GM12878 (cell line): Measurements from ENCODE around the gene SLX9. TPM values are rescaled to one million over a fixed set of nuclear protein-coding genes. Genes with fewer than 3 reads are reported as not detected.

ENCODE experiments used
- ATAC-seq: fragments of 200-7000 bp; cut with Tn5 transposase; 3 replicates; pipeline ENCODE4 v1.9.1; 2020; ENCODE audit warnings: mild to moderate bottlenecking, moderate library complexity
- BruUV-seq: library from RNA; stranded (reverse); fragments of 400-500 nt; replicated peaks from 2 replicates; lab custom pipeline; 2021; lab: Mats Ljungman, UMichigan
- CTCF ChIA-PET: fragments of 300-600 bp; sonication (Branson Sonifier 250); formaldehyde crosslinking; extraction: SDS; loops from one replicate; lab custom pipeline; 2021; ENCODE audit warnings: inconsistent platforms; lab: Yijun Ruan, JAX
- POLR2A ChIA-PET: fragments of 350-600 bp; formaldehyde crosslinking; extraction: SDS; loops from one replicate; lab custom pipeline; 2021; ENCODE audit warnings: inconsistent platforms; lab: Charles Lee
- RAD21 ChIA-PET: fragments of 300-600 bp; sonication (Branson Sonifier 250); formaldehyde crosslinking; loops from one replicate; lab custom pipeline; 2023; ENCODE audit warnings: antibody characterized with exemption; ENCODE audit not compliant: unreplicated experiment; lab: Charles Lee
- SMC1A ChIA-PET: fragments of 300-600 bp; sonication (Branson Sonifier 250); formaldehyde crosslinking; loops from one replicate; lab custom pipeline; 2023; ENCODE audit not compliant: unreplicated experiment, uncharacterized antibody; lab: Charles Lee
- DNase-seq: peaks from one replicate; pipeline ENCODE4 v3.0.0-alpha.2; 2011; ENCODE audit warnings: low read depth, low spot score
- FAIRE-seq: peaks from 3 replicates; lab custom pipeline; 2011; peaks lifted over from hg19 to GRCh38; lab: Jason Lieb, UNC
- H2AFZ ChIP-seq: 2 replicates; pipeline ENCODE4 v1.6.0; 2011; ENCODE audit warnings: low read depth, low read length, control low read depth; ENCODE audit not compliant: control insufficient read depth
- H3K27ac ChIP-seq: 2 replicates; pipeline ENCODE4 v1.5.1; 2011; ENCODE audit warnings: control low read depth; ENCODE audit not compliant: control insufficient read depth, insufficient read depth
- H3K27me3 ChIP-seq, 2 experiments: replicated peaks in 1 of 2; 2 replicates each; pipeline versions ENCODE4 v1.6.0 to v1.6.1; 2011; ENCODE audit warnings: low read length in 1 of 2; ENCODE audit not compliant: control insufficient read depth in 2 of 2, insufficient read depth in 2 of 2
- H3K36me3 ChIP-seq, 2 experiments: 2 replicates each; pipeline ENCODE4 v1.5.1; 2011; ENCODE audit warnings: low read length in 1 of 2; ENCODE audit not compliant: control insufficient read depth in 2 of 2, insufficient read depth in 2 of 2
- H3K4me1 ChIP-seq: 2 replicates; pipeline ENCODE4 v1.6.1; 2011; ENCODE audit warnings: mild to moderate bottlenecking, low read length, moderate library complexity, mixed read lengths; ENCODE audit not compliant: control insufficient read depth, insufficient read depth
- H3K4me2 ChIP-seq: 2 replicates; pipeline ENCODE4 v1.6.0; 2011; ENCODE audit warnings: control low read depth; ENCODE audit not compliant: control insufficient read depth, insufficient read depth
- H3K4me3 ChIP-seq: fragments of 200-600 bp; sonication (generic); 2 replicates; pipeline ENCODE4 v1.5.1; 2016
- H3K79me2 ChIP-seq: 2 replicates; pipeline ENCODE4 v1.6.0; 2011; ENCODE audit warnings: low read length; ENCODE audit not compliant: control insufficient read depth, insufficient read depth
- H3K9ac ChIP-seq: 2 replicates; pipeline ENCODE4 v1.8.0; 2011; ENCODE audit warnings: low read length, control low read depth, mixed read lengths; ENCODE audit not compliant: control insufficient read depth, insufficient read depth
- H3K9me3 ChIP-seq: replicated peaks from 3 replicates; pipeline ENCODE4 v1.5.1; 2011; ENCODE audit warnings: mild to moderate bottlenecking, low read length; ENCODE audit not compliant: control insufficient read depth, insufficient read depth
- H4K20me1 ChIP-seq: 2 replicates; pipeline ENCODE4 v1.6.0; 2011; ENCODE audit not compliant: control insufficient read depth, insufficient read depth
- CREB1 ChIP-seq: IDR thresholded peaks from 2 replicates; pipeline ENCODE4 v1.6.1; 2012; ENCODE audit warnings: low read depth, mild to moderate bottlenecking, inconsistent platforms
- CREM ChIP-seq: IDR thresholded peaks from 2 replicates; pipeline ENCODE4 v1.6.1; 2014; ENCODE audit warnings: antibody characterized with exemption, low read depth
- EP300 ChIP-seq, 2 experiments: fragments of 150-350 bp in 1 of 2; IDR thresholded peaks; 2 replicates each; pipeline ENCODE4 v1.6.1; 2011 to 2012; ENCODE audit warnings: low read depth in 2 of 2, low read length in 2 of 2, borderline replicate concordance in 1 of 2, improper control_type of control experiment in 1 of 2, inconsistent platforms in 1 of 2; ENCODE audit not compliant: control insufficient read depth in 1 of 2
- ZBED1 ChIP-seq: IDR thresholded peaks from 2 replicates; pipeline ENCODE4 v1.6.1; 2016; ENCODE audit warnings: borderline replicate concordance
- WGBS: methylation state at CpG from one replicate; pipeline ENCODE4 v1.1.6; 2016; ENCODE audit warnings: low lambda C conversion rate; ENCODE audit not compliant: insufficient replicate concordance, insufficient coverage; ENCODE audit errors: missing lambda C conversion rate; 5-methylcytosine and 5-hydroxymethylcytosine counted together
- in situ Hi-C: fragments of 300-500 bp; cut with MboI; formaldehyde crosslinking; loops from 9 replicates; pipeline ENCODE4 v1.14.3; 2018; ENCODE audit warnings: mixed read lengths
- intact Hi-C: fragments of 100-400 bp; cut with micrococcal nuclease; formaldehyde crosslinking; loops from one replicate; pipeline ENCODE4 v1.14.2; 2022; ENCODE audit not compliant: unreplicated experiment
- polyA plus RNA-seq, 11 experiments: library from polyadenylated mRNA; depleted of rRNA in 4 of 11; unstranded in 6 of 11; stranded (reverse) in 5 of 11; fragments of >200 nt; fragmentation: Nextera tagmentation in 4 of 11; fragmentation: Illumina TruSeq in 1 of 11; extraction: Ambion mirVana in 4 of 11; extraction: Trizol in 1 of 11; gene quantifications; 1 replicate in 1 of 11; 2 replicates in 10 of 11; pipeline versions ENCODE4 v1.2.1 to v1.2.3, GENCODE V29; 2011 to 2016; ENCODE audit warnings: inconsistent platforms in 2 of 11, missing spikeins in 2 of 11, low read depth in 1 of 11
- total RNA-seq, 4 experiments: library from RNA; depleted of rRNA in 3 of 4; stranded (reverse); fragments of >200 nt in 3 of 4; fragmentation: Illumina TruSeq in 1 of 4; extraction: Trizol in 1 of 4; gene quantifications; 2 replicates each; pipeline versions ENCODE4 v1.2.1 to v1.2.3, GENCODE V29; 2013 to 2021
- TF ChIP-seq, protein P1 (sequence below): fragments of 450-650 bp; formaldehyde crosslinking; IDR thresholded peaks from 2 replicates; pipeline ENCODE4 v1.5.0; 2022; ENCODE audit warnings: mild to moderate bottlenecking, missing genetic modification characterization
- TF ChIP-seq, protein P2 (sequence below): IDR thresholded peaks from 2 replicates; pipeline ENCODE4 v1.6.1; 2011; ENCODE audit warnings: mild to moderate bottlenecking, low read depth, low read length, moderate library complexity; ENCODE audit not compliant: insufficient replicate concordance
- TF ChIP-seq, protein P3 (sequence below): fragments of 450-650 bp; IDR thresholded peaks from 2 replicates; pipeline ENCODE4 v1.6.1; 2017; ENCODE audit warnings: mild to moderate bottlenecking, moderate library complexity

SLX9 gene
- total and polyA plus RNA-seq, 10 of the 15 experiments (the other 5 are each of a cell fraction or from before 2014, with no cell fraction given): 0.69 to 81.3 (median 33.9) TPM

DNA sequence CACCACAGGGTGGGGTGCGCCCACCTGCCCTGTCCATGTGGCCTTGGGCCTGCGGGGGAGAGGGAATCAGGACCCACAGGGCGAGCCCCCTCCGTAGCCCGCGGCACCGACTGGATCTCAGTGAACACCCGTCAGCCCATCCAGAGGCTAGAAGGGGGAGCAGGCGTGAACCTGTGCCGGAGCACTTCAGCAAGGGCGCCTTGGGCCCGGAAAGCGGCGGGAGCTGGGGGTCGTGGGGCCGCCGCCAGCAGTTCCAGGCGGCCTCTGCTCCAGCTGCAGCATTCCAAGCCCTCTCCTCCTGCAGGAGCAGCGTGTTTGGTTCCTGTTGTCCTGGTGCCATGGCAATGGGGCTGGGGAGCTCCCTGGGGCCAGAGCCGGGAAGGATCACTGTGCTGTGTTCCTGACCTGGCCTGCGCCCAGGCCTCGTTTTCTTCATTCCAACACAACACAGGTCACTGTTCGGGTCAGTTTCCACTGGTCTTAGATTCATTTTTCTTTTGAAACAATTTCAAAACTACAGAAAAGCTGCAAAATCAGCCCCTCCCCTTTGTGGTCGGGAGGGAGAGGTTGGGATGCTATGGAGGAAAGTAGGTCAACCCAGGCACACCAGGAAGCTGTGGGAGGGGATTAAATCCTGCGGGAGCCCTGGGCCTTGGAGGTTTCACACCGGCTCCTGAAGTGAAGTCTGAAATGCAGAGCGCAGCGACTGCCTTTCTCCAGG lies 18.8 kb downstream of the SLX9 start:
- Histone ChIP-seq H3K27ac (no peak overlapping the region), H3K4me1 (no peaks in the 10 kb centered on the region), H3K27me3 (no peaks in the 10 kb centered on the region), H2AFZ (no peak overlapping the region), H3K4me2 (no peak overlapping the region), H3K9me3 (no peaks in the 10 kb centered on the region), H3K36me3 (peaks cover 9 to 35% of the 10 kb centered on the region in 2 experiments; a peak in 3 of 4 replicates), H4K20me1 (no peaks in the 10 kb centered on the region; the same call in 1 of the 2 replicates), H3K79me2 (no peaks in the 10 kb centered on the region; the same call in none of the 2 replicates), H3K4me3 (no peak overlapping the region), H3K9ac (no peak overlapping the region)
- FAIRE-seq (no peak), DNase-seq (no peak), ATAC-seq (no peak)
- intact Hi-C loops (no loop called here), in situ Hi-C loops (loop anchor here (5.0 kb wide), 1 partner anchor 34 kb away; no protein-coding TSS in a partner anchor)
- ChIA-PET POLR2A (no interaction called here), CTCF (interaction anchor here (1.2 to 7.2 kb wide), 2 partner anchors 171 to 179 kb away, joined by 6 to 47 read pairs; no protein-coding TSS in a partner anchor), SMC1A (no interaction called here), RAD21 (interaction anchor here (1.5 kb wide), 1 partner anchor 170 kb away, joined by 3 read pairs; no protein-coding TSS in a partner anchor)
- 95% methylated on average over 26 of the region's 28 CpGs for WGBS
- BruUV-seq: no TSS peak
- TF ChIP-seq CREB1: no peak
- TF ChIP-seq, protein P1, sequence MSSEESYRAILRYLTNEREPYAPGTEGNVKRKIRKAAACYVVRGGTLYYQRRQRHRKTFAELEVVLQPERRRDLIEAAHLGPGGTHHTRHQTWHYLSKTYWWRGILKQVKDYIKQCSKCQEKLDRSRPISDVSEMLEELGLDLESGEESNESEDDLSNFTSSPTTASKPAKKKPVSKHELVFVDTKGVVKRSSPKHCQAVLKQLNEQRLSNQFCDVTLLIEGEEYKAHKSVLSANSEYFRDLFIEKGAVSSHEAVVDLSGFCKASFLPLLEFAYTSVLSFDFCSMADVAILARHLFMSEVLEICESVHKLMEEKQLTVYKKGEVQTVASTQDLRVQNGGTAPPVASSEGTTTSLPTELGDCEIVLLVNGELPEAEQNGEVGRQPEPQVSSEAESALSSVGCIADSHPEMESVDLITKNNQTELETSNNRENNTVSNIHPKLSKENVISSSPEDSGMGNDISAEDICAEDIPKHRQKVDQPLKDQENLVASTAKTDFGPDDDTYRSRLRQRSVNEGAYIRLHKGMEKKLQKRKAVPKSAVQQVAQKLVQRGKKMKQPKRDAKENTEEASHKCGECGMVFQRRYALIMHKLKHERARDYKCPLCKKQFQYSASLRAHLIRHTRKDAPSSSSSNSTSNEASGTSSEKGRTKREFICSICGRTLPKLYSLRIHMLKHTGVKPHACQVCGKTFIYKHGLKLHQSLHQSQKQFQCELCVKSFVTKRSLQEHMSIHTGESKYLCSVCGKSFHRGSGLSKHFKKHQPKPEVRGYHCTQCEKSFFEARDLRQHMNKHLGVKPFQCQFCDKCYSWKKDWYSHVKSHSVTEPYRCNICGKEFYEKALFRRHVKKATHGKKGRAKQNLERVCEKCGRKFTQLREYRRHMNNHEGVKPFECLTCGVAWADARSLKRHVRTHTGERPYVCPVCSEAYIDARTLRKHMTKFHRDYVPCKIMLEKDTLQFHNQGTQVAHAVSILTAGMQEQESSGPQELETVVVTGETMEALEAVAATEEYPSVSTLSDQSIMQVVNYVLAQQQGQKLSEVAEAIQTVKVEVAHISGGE: no peak
- no peak for TF ChIP-seq EP300 (IDR thresholded peaks at IDR 0.05; ENCODE audit: borderline replicate concordance in 1 of 2, control insufficient read depth in 1 of 2, low read depth in 2 of 2, low read length in 2 of 2)
- no peak for TF ChIP-seq CREM
- TF ChIP-seq, protein P2, sequence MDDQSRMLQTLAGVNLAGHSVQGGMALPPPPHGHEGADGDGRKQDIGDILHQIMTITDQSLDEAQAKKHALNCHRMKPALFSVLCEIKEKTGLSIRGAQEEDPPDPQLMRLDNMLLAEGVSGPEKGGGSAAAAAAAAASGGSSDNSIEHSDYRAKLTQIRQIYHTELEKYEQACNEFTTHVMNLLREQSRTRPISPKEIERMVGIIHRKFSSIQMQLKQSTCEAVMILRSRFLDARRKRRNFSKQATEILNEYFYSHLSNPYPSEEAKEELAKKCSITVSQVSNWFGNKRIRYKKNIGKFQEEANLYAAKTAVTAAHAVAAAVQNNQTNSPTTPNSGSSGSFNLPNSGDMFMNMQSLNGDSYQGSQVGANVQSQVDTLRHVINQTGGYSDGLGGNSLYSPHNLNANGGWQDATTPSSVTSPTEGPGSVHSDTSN: no peak
- TF ChIP-seq ZBED1: no peak
- TF ChIP-seq, protein P3, sequence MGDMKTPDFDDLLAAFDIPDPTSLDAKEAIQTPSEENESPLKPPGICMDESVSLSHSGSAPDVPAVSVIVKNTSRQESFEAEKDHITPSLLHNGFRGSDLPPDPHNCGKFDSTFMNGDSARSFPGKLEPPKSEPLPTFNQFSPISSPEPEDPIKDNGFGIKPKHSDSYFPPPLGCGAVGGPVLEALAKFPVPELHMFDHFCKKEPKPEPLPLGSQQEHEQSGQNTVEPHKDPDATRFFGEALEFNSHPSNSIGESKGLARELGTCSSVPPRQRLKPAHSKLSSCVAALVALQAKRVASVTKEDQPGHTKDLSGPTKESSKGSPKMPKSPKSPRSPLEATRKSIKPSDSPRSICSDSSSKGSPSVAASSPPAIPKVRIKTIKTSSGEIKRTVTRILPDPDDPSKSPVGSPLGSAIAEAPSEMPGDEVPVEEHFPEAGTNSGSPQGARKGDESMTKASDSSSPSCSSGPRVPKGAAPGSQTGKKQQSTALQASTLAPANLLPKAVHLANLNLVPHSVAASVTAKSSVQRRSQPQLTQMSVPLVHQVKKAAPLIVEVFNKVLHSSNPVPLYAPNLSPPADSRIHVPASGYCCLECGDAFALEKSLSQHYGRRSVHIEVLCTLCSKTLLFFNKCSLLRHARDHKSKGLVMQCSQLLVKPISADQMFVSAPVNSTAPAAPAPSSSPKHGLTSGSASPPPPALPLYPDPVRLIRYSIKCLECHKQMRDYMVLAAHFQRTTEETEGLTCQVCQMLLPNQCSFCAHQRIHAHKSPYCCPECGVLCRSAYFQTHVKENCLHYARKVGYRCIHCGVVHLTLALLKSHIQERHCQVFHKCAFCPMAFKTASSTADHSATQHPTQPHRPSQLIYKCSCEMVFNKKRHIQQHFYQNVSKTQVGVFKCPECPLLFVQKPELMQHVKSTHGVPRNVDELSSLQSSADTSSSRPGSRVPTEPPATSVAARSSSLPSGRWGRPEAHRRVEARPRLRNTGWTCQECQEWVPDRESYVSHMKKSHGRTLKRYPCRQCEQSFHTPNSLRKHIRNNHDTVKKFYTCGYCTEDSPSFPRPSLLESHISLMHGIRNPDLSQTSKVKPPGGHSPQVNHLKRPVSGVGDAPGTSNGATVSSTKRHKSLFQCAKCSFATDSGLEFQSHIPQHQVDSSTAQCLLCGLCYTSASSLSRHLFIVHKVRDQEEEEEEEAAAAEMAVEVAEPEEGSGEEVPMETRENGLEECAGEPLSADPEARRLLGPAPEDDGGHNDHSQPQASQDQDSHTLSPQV: no peak
